HL-60/S4 (cell line): ENCODE data around the gene HERC5.
"Not testable (repeated sequence)": the region's sequence is repeated elsewhere in the genome, so short reads cannot be mapped to it uniquely, and the experiment has no call there.

ENCODE experiments used
- in situ Hi-C: fragments of 300-500 bp; cut with MboI; formaldehyde crosslinking; loops from 2 replicates; pipeline ENCODE4 v1.14.3; 2022; ENCODE audit warnings: low sequenced_read_pairs

The HERC5 gene

DNA sequence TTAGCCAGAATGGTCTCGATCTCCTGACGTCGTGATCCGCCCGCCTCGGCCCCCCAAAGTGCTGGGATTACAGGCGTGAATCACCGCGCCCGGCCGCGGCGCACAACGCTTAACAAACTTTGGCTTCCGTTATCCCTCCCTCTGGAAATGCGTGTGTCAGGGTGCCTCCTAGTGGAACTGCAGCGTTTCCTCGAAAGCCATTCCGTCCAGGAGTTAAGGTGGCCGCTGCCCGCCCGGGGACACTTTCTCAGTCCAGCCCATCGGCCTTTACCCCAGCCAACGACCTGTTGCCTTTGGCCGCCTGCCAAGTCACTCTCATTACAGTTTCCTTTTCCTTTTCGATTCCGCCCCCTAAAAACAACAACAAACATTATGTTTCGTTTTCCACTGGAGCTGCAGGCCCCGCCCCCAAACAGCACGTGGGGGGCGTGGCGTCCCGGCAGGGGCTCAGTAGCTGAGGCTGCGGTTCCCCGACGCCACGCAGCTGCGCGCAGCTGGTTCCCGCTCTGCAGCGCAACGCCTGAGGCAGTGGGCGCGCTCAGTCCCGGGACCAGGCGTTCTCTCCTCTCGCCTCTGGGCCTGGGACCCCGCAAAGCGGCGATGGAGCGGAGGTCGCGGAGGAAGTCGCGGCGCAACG, at the start of gene HERC5:
TSS of gene HERC5 (plus strand) at position 450 of the 637 bp plus-strand sequence. CDS start at position 601, 151 bp downstream.
- in situ Hi-C loops = no loop called here

DNA sequence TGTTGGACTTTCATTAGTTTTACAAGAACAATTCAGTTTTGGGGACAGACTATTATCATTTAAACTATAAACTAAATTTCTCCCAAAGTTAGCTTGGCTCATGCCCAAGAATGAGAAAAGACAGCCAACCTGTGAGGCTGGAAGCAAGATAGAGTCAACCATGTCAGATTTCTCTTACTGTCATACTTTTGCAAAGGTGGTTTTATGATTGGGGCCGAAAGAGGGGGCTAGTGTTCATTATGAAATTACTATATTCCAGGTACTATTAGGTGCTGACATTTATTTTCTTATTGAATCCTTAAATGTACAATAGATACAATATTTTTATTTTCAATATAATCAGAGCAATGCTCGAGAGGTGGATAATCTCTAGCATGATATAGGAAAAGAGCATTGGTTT, 47.7 kb upstream of the HERC5 start:
- in situ Hi-C loops = no loop called here

DNA sequence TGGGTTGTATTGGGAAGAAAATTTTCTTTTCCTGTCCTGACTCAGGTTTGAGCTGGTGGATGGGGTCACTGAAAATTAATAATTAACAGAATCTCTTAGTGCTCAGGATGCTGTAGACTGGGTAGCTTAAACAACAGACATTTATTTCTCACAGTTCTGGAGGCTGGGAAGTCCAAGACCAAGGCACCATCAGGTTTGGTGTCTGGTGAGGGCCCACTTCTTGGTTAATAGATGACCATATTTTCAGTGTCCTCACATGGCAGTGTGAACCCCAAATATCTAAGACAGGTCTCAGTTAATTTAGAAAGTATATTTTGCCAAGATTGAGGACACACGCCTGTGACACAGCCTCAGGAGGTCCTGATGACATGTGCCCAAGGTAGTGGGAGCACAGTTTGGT, 47.1 kb upstream of the HERC5 start:
- in situ Hi-C loops = no loop called here

DNA sequence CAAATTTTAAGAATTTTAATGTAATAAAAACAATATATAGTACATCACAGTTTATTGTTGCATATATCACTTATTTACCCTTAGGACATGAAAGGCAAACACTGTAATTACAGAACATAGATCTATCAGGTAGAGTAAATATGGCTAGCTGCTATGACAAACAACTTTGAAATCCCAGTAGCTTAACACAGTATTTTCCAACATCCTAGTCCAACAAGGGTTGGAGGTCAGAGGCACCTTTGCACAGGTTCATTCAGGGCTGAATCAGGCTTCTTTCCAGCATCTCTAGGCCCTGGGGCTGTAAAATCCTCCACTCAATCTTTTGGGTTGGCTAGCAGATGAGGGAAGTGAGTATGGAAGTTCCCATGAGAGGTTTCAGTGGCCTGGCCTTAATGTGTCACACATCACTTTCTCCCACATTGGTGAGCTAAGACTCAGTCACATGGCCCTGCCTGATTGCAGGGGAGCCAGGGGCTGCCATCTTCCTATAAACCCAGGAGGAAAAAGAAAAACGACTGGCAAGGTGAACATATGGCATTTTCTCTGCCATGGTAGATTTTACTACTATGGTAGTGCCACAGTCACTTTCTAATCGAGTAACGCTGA, 45.3 kb upstream of the HERC5 start:
- in situ Hi-C loops = no loop called here

- in situ Hi-C loops = no loop called here
Observed at GRCh38 chr4:88413801-88414200, 43.1 kb upstream of the HERC5 start.

DNA sequence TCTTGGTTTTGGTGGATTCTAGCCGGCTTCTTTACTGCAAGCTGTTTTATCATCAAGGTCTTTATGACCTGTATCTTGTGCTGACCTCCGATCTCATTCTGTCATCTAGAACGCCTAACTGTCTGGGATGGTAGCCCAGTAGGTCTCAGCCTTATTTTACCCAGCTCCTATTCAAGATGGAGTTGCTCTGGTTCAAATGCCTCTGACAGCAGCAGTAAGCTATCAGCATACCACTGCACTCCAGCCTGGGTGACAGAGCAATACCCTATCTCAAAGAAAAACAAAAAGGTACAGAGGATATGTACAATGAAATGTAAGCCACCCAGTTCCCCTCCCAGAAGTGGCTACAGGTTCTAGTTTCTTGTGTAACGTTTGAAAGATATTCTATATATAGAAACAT, 42.2 kb upstream of the HERC5 start:
- in situ Hi-C loops = no loop called here

DNA sequence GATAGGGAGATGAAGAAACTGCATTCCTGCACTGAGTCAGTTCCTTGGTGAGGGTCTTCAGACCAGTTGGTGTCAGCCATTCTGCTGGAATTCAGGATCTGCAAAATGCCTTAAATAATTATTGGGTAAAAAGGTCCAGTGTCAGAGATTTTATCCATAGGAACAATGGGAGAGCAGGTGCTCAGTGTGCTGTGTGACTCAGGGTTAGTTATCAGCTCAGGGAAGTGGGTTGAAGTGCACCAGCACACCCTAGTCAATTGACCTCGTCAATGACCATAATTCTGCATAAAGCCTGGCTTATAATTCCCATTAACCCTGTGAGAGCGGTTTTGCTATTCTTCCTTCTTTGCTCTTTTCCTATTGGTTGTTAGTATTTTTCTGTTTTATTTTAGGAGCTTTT, 40.9 kb upstream of the HERC5 start:
- in situ Hi-C loops = no loop called here

- in situ Hi-C loops = no loop called here
Observed at GRCh38 chr4:88418411-88418810, 38.5 kb upstream of the HERC5 start.

GRCh38 chr4:88419874-88420273, 37.0 kb upstream of the HERC5 start:
- in situ Hi-C loops = no loop called here

GRCh38 chr4:88420844-88421243, 36.1 kb upstream of the HERC5 start:
- in situ Hi-C loops = no loop called here

DNA sequence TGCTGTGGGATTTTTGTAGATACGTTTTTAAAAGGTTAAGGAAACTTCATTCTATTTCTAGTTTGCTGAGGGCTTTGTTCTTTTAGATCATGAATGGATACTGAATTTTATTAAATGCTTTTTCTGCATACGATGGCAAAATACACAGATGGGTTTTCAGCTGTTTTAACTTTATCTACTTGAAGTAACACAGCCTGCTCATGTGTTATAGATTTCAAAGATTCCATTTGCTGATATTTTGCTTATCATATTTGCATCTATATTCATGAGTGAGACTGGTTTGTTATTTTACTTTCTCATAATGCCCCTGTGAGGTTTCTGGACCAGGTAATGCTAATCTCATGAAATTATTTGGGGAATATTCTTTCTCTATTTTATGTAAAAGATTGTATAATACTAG, 34.5 kb upstream of the HERC5 start:
- in situ Hi-C loops = no loop called here

DNA sequence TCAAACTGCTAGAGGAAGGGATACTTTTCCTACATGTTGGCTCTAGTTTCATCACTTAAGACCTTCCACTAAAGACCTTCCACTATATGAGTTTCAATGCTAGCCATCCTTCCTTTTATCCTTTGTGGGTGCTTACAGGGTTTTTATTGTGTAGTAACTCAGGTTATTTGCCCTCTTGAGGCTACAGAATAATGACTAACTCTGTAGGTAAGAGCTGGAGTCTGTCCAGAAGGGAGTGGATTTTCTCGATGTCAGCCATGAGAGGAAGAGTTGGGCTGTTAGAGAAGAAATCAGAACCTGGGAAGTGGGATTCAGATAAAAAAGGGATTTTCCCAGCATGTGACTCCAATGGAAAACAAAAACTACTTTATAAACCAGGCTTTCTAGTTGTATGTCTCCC, 27.5 kb upstream of the HERC5 start:
- in situ Hi-C loops = no loop called here

DNA sequence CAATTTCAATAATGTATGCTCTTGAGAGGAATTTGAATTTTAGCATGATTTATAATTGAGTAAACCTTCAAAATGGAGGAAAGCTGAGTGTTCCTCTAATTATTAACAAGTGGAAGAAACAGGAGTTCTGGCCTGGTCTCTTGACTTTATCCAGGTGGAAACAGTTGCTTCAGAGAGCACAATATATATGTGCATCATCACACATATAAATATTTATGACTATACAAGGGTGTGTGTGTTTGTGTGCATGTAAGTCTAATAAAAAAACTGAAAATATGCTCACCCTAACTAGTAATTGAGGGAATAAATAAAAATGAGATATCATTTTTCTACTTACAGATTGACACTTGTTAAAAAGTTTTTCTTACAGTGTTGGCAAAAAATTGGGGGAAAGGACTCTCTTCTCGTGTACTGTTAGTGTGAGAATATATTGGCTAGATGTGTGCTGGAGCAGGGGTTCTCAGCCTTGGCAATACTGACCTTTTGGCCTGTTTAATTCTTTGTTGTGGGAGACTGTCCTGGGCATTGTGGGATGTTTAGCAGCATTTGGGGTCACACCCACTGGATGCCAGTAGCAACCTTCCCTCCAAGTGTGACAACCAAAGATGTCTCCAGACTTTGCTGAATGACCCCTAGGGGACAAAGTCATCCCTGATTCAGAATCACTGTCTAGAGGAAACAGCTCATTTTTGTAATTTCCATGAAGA, 20.8 kb upstream of the HERC5 start:
- in situ Hi-C loops = no loop called here

DNA sequence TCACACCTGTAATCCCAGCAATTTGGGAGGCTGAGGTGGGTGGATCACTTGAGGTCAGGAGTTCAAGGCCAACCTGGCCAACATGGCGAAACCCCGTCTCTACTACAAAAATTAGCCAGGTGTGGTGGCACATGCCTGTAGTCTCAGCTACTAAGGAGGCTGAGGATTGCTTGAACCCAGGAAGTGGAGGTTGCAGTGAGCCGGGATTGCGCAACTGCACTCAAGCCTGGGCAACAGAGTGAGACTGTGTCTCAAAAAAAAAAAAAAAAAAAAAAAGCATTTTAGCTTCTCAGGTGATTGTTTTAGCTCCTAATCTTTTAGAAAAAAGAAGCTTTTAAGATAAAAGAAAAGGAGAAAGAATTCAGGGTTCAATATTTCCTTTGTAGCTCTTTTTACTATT, 19.0 kb upstream of the HERC5 start:
- in situ Hi-C loops = not testable (repeated sequence)

GRCh38 chr4:88439161-88439760, 17.7 kb upstream of the HERC5 start:
- in situ Hi-C loops = no loop called here

- in situ Hi-C loops = no loop called here
Observed at GRCh38 chr4:88440146-88440545, 16.8 kb upstream of the HERC5 start.

DNA sequence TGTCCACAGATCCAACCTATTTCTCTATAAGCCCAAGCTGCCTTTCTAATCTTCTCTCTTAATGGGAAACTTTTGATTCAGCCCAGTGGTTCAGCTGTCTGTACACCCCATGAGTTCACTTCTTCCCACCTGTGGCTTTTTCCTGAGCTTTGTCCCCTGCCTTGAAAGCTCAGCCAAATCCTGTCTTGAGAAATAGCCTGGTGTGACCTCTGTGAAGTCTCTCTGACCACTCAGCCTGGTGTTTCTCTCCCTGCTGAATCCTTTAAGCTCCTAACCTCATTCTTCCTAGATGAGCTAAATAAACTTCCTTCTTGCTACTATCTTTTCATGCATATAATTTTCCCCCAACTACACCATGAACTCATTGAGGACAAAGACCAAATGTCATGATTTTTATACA, 15.2 kb upstream of the HERC5 start:
- in situ Hi-C loops = no loop called here

DNA sequence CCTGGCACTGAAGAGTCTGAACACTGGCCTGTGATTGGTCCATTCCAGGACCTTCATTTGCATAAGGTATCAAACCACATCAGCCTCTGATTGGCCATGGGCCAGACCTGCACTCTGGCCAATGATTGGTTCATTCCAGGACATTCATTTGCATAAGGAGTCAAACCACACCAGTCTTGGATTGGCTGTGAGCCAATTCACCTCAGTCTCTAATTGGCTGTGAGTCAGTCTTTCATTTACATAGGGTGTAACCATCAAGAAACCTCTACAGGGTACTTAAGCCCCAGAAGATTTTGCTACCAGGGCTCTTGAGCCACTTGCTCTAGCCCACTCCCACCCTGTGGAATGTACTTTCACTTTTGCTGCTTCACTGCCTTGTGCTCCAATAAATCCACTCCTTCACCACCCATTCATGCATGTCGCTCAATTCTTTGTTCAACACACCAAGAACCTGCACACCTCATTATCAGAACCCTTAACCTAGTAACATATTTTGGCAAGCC, 14.2 kb upstream of the HERC5 start:
- in situ Hi-C loops = no loop called here

GRCh38 chr4:88443486-88443885, 13.4 kb upstream of the HERC5 start:
- in situ Hi-C loops = no loop called here

- in situ Hi-C loops = no loop called here
Observed at GRCh38 chr4:88445252-88445651, 11.7 kb upstream of the HERC5 start.

GRCh38 chr4:88446124-88446523, 10.8 kb upstream of the HERC5 start:
- in situ Hi-C loops = no loop called here
